RWPE1 (cell line): ENCODE results near the gene TNNI3K.

ENCODE experiments used
- CTCF ChIA-PET: fragments of 350-600 bp; sonication (Branson Sonifier 250); formaldehyde crosslinking; extraction: SDS; loops from one replicate; lab custom pipeline; 2021; lab: Yijun Ruan, JAX
- POLR2A ChIA-PET: fragments of 400-600 bp; formaldehyde crosslinking; extraction: SDS; loops from one replicate; lab custom pipeline; 2020; ENCODE audit warnings: antibody characterized with exemption; ENCODE audit not compliant: low non-redundant PET; lab: Yijun Ruan, JAX
- DNase-seq: peaks from one replicate; pipeline ENCODE4 v3.0.0; 2012; ENCODE audit warnings: low spot score
- H3K27ac ChIP-seq: fragments of 450-650 bp; 2 replicates; pipeline ENCODE4 v1.5.1; 2017
- TF ChIP-seq, protein P1 (sequence below): fragments of 450-650 bp; conservative IDR thresholded peaks from 2 replicates; pipeline ENCODE4 v1.5.1; 2017; ENCODE audit warnings: low read depth, mild to moderate bottlenecking

The TNNI3K gene

DNA sequence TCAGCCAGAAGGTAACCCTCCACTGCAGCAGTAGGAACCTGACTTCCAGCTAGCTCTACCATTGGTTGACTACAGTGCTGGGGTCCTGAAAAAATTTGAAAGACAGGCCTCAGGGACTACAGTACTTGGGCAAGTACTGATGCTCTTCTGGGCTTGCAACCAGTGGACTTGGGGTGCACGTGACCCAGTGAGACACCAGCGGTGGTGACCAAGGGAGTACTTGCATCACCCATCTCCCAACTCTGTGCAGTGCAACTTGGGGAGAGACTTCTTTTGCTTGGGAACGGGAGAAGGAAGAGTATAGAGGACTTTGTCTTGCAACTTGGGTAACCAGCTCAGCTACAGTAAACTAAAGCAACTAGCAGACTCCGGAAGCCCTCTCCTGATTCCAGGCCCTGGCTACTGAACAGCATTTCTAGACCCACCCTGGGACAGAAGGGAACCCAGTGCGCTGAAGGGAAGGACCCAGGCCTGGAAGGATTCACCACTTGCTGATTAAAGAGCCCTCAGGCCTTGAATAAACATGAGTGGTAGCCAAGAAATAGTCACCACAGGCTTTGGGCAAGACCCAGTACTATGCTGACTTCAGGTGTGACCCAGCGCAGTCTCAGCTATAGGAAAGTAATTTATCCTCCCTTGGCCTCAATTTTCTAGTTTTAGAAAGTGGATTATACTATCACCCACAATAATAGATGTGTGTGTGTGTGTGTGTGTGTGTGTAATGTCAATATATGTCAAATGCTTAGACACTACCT lies 45.6 kb downstream of the TNNI3K start:
- no peak for DNase-seq
- POLR2A ChIA-PET = no interaction called here
- CTCF ChIA-PET = interaction anchor here (0.5 kb wide), 1 partner anchor 312 kb away, joined by 3 read pairs; no protein-coding TSS in a partner anchor
- TF ChIP-seq, protein P1, sequence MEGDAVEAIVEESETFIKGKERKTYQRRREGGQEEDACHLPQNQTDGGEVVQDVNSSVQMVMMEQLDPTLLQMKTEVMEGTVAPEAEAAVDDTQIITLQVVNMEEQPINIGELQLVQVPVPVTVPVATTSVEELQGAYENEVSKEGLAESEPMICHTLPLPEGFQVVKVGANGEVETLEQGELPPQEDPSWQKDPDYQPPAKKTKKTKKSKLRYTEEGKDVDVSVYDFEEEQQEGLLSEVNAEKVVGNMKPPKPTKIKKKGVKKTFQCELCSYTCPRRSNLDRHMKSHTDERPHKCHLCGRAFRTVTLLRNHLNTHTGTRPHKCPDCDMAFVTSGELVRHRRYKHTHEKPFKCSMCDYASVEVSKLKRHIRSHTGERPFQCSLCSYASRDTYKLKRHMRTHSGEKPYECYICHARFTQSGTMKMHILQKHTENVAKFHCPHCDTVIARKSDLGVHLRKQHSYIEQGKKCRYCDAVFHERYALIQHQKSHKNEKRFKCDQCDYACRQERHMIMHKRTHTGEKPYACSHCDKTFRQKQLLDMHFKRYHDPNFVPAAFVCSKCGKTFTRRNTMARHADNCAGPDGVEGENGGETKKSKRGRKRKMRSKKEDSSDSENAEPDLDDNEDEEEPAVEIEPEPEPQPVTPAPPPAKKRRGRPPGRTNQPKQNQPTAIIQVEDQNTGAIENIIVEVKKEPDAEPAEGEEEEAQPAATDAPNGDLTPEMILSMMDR = no peak
- no peak overlapping the region for H3K27ac ChIP-seq

DNA sequence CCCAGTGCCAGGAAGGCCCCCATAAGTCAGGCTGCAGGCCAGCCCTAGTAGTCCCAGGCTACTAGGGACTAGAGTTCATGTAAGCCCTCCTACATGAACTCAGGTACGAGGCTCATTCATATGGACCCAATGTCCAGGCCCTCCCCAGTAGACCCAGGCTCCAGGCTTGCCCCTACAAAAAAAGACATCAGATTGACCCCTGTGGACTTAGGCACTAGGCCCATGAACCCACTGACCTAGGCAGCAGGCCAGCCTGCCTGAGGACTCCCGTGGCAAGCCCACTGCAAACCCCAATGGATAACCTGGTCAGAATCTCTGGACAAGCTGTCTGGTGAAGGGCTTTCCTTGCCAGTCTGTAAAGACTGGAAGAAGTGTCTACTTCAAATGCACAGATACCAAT lies 51.2 kb downstream of the TNNI3K start:
- CTCF ChIA-PET = interaction anchor here (0.6 kb wide), 1 partner anchor 14 kb away, joined by 3 read pairs; no protein-coding TSS in a partner anchor
- TF ChIP-seq, protein P1 = no peak
- H3K27ac ChIP-seq = no peak overlapping the region
- POLR2A ChIA-PET = no interaction called here
- no peak for DNase-seq

DNA sequence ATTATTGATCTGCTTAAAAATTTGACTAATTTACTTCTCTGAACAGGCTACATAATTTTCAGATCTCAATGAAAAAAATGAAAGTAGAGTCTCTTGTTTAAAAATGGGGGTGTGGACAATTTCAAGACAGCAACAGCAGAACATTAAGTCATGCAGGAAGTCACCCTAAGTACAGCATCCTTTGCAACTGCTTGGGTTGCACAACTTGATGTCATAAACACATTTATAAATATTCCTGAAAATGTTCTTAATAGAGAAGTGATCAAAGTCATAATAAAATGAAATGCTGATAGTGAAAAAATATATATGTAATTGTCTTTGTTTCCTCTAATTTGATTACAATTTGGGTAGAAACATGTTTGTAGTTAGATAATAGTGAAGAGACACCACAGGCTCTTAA lies 79.3 kb downstream of the TNNI3K start:
- ChIA-PET POLR2A (no interaction called here), CTCF (no interaction called here)

DNA sequence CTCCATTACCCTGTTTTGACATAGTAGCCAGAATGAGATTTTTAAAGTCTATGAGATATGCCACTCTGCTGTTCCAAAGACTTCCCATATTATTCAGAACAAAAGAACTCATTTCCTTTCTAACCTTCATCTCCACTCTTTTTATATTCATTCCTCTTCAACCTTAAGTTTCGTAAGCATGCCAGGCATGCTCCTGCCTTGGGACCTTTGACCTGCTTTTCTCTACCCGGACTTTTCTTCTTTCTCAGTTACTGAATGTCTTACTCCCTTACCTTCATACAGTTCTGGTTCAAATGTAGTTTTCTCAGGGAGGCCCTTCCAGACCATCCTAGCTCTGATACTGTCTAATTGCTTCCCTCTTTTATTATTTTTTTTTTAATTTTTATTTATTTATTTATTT lies 81.1 kb downstream of the TNNI3K start:
- no peak for DNase-seq
- POLR2A ChIA-PET = no interaction called here
- CTCF ChIA-PET = no interaction called here
- no peak overlapping the region for H3K27ac ChIP-seq
- TF ChIP-seq, protein P1 = no peak

More for the DNA sequence above, 79.3 kb downstream of the TNNI3K start:
- no peak for DNase-seq
- H3K27ac ChIP-seq = no peak overlapping the region
- TF ChIP-seq, protein P1 = no peak

DNA sequence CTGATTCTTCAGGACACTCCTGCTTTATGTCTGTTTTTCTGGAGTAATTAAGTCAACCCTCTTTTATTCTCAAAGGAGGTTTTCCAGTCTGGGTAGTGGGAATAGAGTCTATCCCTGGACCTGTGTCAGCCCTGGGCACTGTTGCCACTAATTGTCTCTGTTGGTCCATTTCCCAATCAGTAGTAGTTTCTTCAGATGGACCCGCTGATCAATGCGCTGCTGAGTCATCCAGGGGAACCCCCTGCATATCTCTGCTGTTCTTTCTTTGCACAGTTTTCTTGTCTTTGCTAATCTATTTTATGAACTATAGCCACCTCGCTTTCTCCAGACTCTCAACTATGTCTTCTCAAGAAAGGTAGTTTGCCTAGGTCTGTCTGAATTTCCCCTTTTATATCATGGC lies 82.5 kb downstream of the TNNI3K start:
- POLR2A ChIA-PET = no interaction called here
- DNase-seq = no peak

DNA sequence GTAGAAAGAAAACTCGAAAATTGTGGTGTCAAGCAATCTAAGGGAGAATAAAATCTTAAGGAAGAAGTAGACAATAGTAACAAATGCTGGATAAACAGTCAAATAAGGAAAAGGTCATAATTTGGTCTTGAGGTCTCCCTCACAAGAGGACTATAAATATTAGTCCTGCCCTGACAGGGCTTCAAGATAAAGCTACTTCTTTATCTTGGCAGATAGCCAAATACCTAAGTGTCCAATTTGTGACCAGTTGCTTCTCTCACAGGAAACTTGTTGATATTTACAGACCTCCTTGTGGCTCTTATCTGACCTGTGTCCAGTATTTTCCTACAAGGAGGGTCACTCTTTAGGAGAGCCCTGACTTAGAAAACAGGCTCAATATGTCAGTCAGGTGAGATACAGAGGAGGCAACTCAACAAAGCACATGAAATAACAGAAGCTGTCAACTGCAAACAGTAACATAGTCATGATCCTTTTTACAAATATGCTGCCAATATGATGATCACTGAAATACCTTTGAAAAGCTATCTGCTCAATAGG lies 88.8 kb downstream of the TNNI3K start:
- no peak overlapping the region for H3K27ac ChIP-seq
- POLR2A ChIA-PET = no interaction called here
- TF ChIP-seq, protein P1 = no peak
- CTCF ChIA-PET = no interaction called here
- DNase-seq = no peak

More for the DNA sequence above, 82.5 kb downstream of the TNNI3K start:
- CTCF ChIA-PET = no interaction called here
- no peak overlapping the region for H3K27ac ChIP-seq
- TF ChIP-seq, protein P1 = no peak
